ENCODE data around the gene CLINT1. TPM values are rescaled to one million over a fixed set of nuclear protein-coding genes. Genes with fewer than 3 reads are reported as not detected.

The CLINT1 gene
- 34.3 and 78.6 TPM in 2 replicates for total RNA-seq (ENCODE audit: low replicate concordance)

DNA sequence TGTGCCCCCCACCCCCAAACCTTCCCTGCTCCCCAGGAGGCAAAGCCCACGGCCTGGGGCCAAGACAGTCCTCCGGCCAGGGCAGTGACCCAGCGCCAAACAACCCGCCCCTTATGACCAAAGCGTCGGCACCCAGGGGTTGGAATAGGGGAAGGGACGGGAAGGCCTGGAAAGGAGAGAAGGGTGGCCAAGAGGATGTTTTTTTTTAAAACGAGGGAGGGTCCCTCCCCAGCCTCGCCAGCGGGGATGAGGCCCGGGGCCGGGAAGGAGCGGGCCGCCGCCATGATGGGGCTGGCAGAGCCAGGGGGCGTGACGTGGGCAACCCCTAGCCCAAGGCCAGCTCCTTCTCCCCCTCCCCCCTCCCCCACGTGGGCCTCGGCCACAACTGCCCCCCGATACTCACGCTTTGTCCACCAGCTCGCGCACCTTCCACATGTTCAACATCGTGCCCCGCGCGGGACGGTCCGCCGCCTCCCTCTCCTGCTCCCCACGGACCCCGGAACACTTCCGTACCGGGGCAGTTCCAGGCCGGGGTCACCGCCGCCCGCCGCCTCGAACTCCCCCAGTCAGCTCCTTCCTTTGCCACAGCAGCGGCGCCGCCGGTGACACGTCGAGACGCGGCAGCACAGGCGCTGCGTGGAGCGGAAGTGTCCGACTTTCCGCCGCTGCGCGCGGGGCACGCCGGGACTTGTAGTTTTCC, at the start of gene CLINT1:
Gene CLINT1 (minus strand): TSS at position 619 of the 700 bp plus-strand sequence. CDS start 175 bp downstream, at position 444.
- no peak for TF ChIP-seq CTCF (IDR thresholded peaks at IDR 0.05; ENCODE audit: insufficient read depth, low read length)
- peak; percentile 77 for DNase-seq (ENCODE audit: low read depth)
- peak within 1 kb of the TSS; percentile 92 for H3K4me3 ChIP-seq (ENCODE audit: low read depth, low read length)

- H3K4me3 ChIP-seq (ENCODE audit: low read depth, low read length): no peak overlapping the region
- TF ChIP-seq CTCF (IDR thresholded peaks at IDR 0.05; ENCODE audit: insufficient read depth, low read length): no peak
- no peak for DNase-seq (ENCODE audit: low read depth)
Measured at GRCh38 chr5:157908459-157908858, 49.5 kb upstream of the CLINT1 start.

GRCh38 chr5:157907479-157907878, 48.5 kb upstream of the CLINT1 start:
- DNase-seq (ENCODE audit: low read depth): no peak
- TF ChIP-seq CTCF (IDR thresholded peaks at IDR 0.05; ENCODE audit: insufficient read depth, low read length): no peak
- no peak overlapping the region for H3K4me3 ChIP-seq (ENCODE audit: low read depth, low read length)

GRCh38 chr5:157903117-157903450, 44.1 kb upstream of the CLINT1 start:
- no peak overlapping the region for H3K4me3 ChIP-seq (ENCODE audit: low read depth, low read length)
- no peak for DNase-seq (ENCODE audit: low read depth)
- TF ChIP-seq CTCF (IDR thresholded peaks at IDR 0.05; ENCODE audit: insufficient read depth, low read length): no peak

DNA sequence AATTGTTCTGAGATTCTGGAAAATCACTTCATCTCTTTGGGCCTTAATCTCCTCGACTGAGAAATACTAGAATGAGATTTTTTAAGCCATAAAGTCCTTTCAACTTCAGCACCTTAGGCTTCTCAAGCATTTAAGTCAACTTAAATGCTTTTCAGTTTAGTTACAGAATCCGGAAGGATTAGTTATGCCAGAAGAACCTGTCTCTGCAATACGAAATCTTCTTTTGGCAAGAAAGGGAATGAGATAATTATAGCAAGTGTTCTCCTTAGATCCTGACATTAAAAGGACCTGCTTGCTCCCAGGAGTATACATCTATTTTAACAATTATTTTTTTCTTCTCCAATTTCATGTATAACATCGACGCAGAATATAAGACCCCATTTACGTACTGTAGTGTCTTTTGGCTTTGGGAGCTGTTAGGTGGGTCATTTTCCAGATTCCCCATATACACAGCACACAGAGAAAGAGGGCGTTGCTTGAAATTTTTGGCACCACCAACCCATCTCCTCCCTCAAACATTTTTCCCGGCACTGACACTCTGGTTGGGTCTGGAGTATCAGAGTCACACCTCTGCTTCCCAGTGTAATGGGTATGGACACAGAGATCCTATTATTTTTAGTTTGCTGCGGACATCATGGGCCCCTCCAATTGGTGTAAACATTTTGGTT, 43.6 kb upstream of the CLINT1 start:
- no peak for DNase-seq (ENCODE audit: low read depth)
- H3K4me3 ChIP-seq (ENCODE audit: low read depth, low read length): no peak overlapping the region
- TF ChIP-seq CTCF (IDR thresholded peaks at IDR 0.05; ENCODE audit: insufficient read depth, low read length): no peak

DNA sequence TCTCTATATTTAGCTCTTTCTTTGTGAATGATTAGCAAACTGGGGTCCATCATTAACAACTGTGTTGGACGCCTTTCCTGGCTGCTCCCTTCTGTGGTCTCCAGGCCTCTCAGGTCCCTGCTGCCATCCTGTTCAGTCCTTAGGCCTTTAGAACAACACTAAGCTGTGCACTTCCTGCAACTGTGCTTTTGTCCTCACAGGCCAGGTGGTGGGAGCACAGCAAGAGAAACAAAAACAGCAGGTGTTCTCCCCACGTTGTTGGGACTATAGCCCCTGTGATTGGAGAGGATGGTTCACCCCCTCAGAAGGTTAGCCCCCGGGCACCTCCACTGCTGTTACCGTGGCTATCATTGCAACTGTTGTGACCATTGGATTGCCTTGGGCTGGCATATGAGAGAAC, 41.7 kb upstream of the CLINT1 start:
- no peak overlapping the region for H3K4me3 ChIP-seq (ENCODE audit: low read depth, low read length)
- no peak for DNase-seq (ENCODE audit: low read depth)
- TF ChIP-seq CTCF (IDR thresholded peaks at IDR 0.05; ENCODE audit: insufficient read depth, low read length): no peak
